ENCODE data around the gene BDH1.
"Not testable (repeated sequence)": the region's sequence is repeated elsewhere in the genome, so short reads cannot be mapped to it uniquely, and the experiment has no call there.

The BDH1 gene

DNA sequence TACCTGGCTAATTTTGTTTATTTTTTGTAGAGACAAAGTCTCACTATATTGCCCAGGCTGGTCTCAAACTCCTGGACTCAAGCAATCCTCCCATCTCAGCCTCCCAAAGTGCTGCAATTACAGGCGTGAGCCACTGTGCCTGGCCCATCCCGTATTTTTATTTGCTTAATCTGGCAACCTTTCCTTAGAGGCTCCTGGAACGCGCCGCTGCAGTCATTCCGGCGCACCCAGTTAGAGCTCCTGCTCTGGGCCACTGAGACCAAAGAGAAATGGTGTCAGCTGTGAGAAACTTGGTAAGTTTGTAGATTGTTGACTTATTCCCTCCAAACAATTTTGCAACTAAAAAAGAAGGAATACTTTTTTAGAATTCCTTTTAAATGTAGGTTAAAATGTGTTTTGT, 78.0 kb downstream of the BDH1 start:
- H3K36me3 ChIP-seq (ENCODE audit: control insufficient read depth in 2 of 2, insufficient read depth in 2 of 2, low read length in 2 of 2); H3K27ac ChIP-seq (ENCODE audit: low read length); H3K4me1 ChIP-seq (ENCODE audit: control insufficient read depth, insufficient read depth, low read length); H3K9ac ChIP-seq (ENCODE audit: low read length in 2 of 2); H3K9me3 ChIP-seq (ENCODE audit: control insufficient read depth in 2 of 2, low read length in 2 of 2); H3K4me3 ChIP-seq (ENCODE audit: low read length in 2 of 2); H3K27me3 ChIP-seq (ENCODE audit: control insufficient read depth in 1 of 2, insufficient read depth in 2 of 2, low read length in 2 of 2): not testable (repeated sequence)

GRCh38 chr3:197475997-197476525, 79.7 kb downstream of the BDH1 start:
- Histone ChIP-seq H3K9ac (ENCODE audit: low read length in 2 of 2) (no peak overlapping the region), H3K4me1 (ENCODE audit: control insufficient read depth, insufficient read depth, low read length) (no peaks in the 10 kb centered on the region), H3K36me3 (ENCODE audit: control insufficient read depth in 2 of 2, insufficient read depth in 2 of 2, low read length in 2 of 2) (no peaks in the 10 kb centered on the region), H3K27ac (ENCODE audit: low read length) (no peak overlapping the region), H3K4me3 (ENCODE audit: low read length in 2 of 2) (no peak overlapping the region), H3K27me3 (ENCODE audit: control insufficient read depth in 1 of 2, insufficient read depth in 2 of 2, low read length in 2 of 2) (peaks cover 0 to 4% of the 10 kb centered on the region in 2 donors), H3K9me3 (ENCODE audit: control insufficient read depth in 2 of 2, low read length in 2 of 2) (no peaks in the 10 kb centered on the region)

DNA sequence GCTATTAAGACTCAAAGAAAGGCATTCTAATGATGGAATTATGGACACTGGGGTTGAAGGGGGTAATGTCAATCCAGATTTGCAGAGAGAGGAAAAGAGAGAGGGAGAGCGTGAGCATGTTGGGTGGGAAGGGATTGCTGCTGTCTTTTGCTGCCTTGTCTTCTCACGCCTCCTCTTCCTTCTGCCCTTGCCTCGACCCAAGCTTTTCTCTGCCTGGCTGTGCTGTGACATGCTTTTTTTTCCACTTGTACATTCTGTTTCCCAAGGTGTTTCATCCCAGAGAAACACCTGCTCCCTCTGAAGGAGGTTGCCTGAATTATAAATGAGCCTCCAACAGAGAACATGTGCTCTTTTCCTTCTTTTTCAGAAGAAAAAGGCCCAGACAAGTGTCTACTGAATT, 80.3 kb downstream of the BDH1 start:
- Histone ChIP-seq H3K27me3 (ENCODE audit: control insufficient read depth in 1 of 2, insufficient read depth in 2 of 2, low read length in 2 of 2) (peaks cover 0 to 4% of the 10 kb centered on the region in 2 donors), H3K9me3 (ENCODE audit: control insufficient read depth in 2 of 2, low read length in 2 of 2) (no peaks in the 10 kb centered on the region), H3K4me1 (ENCODE audit: control insufficient read depth, insufficient read depth, low read length) (no peaks in the 10 kb centered on the region), H3K27ac (ENCODE audit: low read length) (no peak overlapping the region), H3K4me3 (ENCODE audit: low read length in 2 of 2) (no peak overlapping the region), H3K9ac (ENCODE audit: low read length in 2 of 2) (no peak overlapping the region), H3K36me3 (ENCODE audit: control insufficient read depth in 2 of 2, insufficient read depth in 2 of 2, low read length in 2 of 2) (no peaks in the 10 kb centered on the region)

DNA sequence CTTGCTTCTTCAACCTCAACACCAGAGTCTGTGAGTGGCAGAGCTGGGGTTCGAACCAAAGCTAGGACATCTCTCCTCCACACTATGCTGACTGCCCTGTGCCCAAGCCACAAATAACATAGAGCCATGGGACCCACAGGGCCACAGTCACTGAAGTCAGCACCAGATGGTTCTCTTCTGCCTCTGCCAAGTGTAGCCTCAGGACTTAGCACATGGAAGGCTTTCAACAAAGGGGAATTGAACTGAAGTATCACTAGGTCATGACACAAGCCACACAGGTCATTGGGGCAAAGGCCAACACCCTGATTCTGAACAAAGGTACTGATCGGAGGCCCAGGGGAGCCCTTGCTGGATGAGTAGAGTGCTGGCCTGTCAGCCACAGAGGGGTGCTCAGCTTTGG, 83.6 kb downstream of the BDH1 start:
- Histone ChIP-seq H3K27ac (ENCODE audit: low read length) (no peak overlapping the region), H3K9ac (ENCODE audit: low read length in 2 of 2) (no peak overlapping the region), H3K4me3 (ENCODE audit: low read length in 2 of 2) (no peak overlapping the region), H3K27me3 (ENCODE audit: control insufficient read depth in 1 of 2, insufficient read depth in 2 of 2, low read length in 2 of 2) (peaks cover 0 to 3% of the 10 kb centered on the region in 2 donors), H3K9me3 (ENCODE audit: control insufficient read depth in 2 of 2, low read length in 2 of 2) (no peaks in the 10 kb centered on the region), H3K4me1 (ENCODE audit: control insufficient read depth, insufficient read depth, low read length) (peaks cover 3% of the 10 kb centered on the region), H3K36me3 (ENCODE audit: control insufficient read depth in 2 of 2, insufficient read depth in 2 of 2, low read length in 2 of 2) (no peaks in the 10 kb centered on the region)

GRCh38 chr3:197471221-197472010, 84.4 kb downstream of the BDH1 start:
- H3K9me3 ChIP-seq (ENCODE audit: control insufficient read depth in 2 of 2, low read length in 2 of 2): no peaks in the 10 kb centered on the region
- no peak overlapping the region for H3K9ac ChIP-seq (ENCODE audit: low read length in 2 of 2)
- no peak overlapping the region for H3K27ac ChIP-seq (ENCODE audit: low read length)
- H3K36me3 ChIP-seq (ENCODE audit: control insufficient read depth in 2 of 2, insufficient read depth in 2 of 2, low read length in 2 of 2): no peaks in the 10 kb centered on the region
- peaks cover 0 to 3% of the 10 kb centered on the region in 2 donors for H3K27me3 ChIP-seq (ENCODE audit: control insufficient read depth in 1 of 2, insufficient read depth in 2 of 2, low read length in 2 of 2)
- H3K4me1 ChIP-seq (ENCODE audit: control insufficient read depth, insufficient read depth, low read length): peaks cover 4% of the 10 kb centered on the region
- no peak overlapping the region for H3K4me3 ChIP-seq (ENCODE audit: low read length in 2 of 2)

GRCh38 chr3:197468866-197469382, 86.8 kb downstream of the BDH1 start:
- no peak overlapping the region for H3K4me3 ChIP-seq (ENCODE audit: low read length in 2 of 2)
- H3K9ac ChIP-seq (ENCODE audit: low read length in 2 of 2): no peak overlapping the region
- no peaks in the 10 kb centered on the region for H3K36me3 ChIP-seq (ENCODE audit: control insufficient read depth in 2 of 2, insufficient read depth in 2 of 2, low read length in 2 of 2)
- no peaks in the 10 kb centered on the region for H3K9me3 ChIP-seq (ENCODE audit: control insufficient read depth in 2 of 2, low read length in 2 of 2)
- H3K4me1 ChIP-seq (ENCODE audit: control insufficient read depth, insufficient read depth, low read length): peaks cover 4% of the 10 kb centered on the region
- H3K27me3 ChIP-seq (ENCODE audit: control insufficient read depth in 1 of 2, insufficient read depth in 2 of 2, low read length in 2 of 2): peaks cover 0 to 3% of the 10 kb centered on the region in 2 donors
- H3K27ac ChIP-seq (ENCODE audit: low read length): no peak overlapping the region

DNA sequence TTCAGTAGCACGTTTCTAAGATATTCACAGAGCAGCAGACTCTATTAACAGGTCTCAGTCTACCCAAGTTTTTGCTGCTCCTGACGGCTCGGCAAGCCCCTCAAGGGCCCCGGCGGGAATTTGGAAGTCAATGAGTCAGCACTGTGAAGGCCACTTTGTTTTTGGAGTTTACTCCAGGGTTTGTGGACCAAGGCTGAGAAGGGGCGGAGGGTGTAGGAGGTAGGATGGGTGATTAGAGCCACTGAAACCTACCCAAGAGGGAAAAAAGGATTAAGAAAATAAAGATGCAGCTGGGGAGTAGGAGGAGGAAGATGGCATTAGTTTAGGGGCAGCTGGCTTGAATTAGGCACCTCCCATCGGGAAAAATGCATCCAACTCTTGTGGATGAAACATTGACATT, 87.6 kb downstream of the BDH1 start:
- Histone ChIP-seq H3K36me3 (ENCODE audit: control insufficient read depth in 2 of 2, insufficient read depth in 2 of 2, low read length in 2 of 2) (no peaks in the 10 kb centered on the region), H3K27me3 (ENCODE audit: control insufficient read depth in 1 of 2, insufficient read depth in 2 of 2, low read length in 2 of 2) (peaks cover 0 to 3% of the 10 kb centered on the region in 2 donors), H3K4me1 (ENCODE audit: control insufficient read depth, insufficient read depth, low read length) (peaks cover 4% of the 10 kb centered on the region), H3K9me3 (ENCODE audit: control insufficient read depth in 2 of 2, low read length in 2 of 2) (no peaks in the 10 kb centered on the region), H3K4me3 (ENCODE audit: low read length in 2 of 2) (no peak overlapping the region), H3K9ac (ENCODE audit: low read length in 2 of 2) (no peak overlapping the region), H3K27ac (ENCODE audit: low read length) (no peak overlapping the region)

GRCh38 chr3:197466586-197467399, 89.0 kb downstream of the BDH1 start:
- no peak overlapping the region for H3K9ac ChIP-seq (ENCODE audit: low read length in 2 of 2)
- peaks cover 4% of the 10 kb centered on the region for H3K4me1 ChIP-seq (ENCODE audit: control insufficient read depth, insufficient read depth, low read length)
- H3K4me3 ChIP-seq (ENCODE audit: low read length in 2 of 2): no peak overlapping the region
- H3K27ac ChIP-seq (ENCODE audit: low read length): no peak overlapping the region
- no peaks in the 10 kb centered on the region for H3K9me3 ChIP-seq (ENCODE audit: control insufficient read depth in 2 of 2, low read length in 2 of 2)
- peaks cover 0 to 3% of the 10 kb centered on the region in 2 donors for H3K27me3 ChIP-seq (ENCODE audit: control insufficient read depth in 1 of 2, insufficient read depth in 2 of 2, low read length in 2 of 2)
- H3K36me3 ChIP-seq (ENCODE audit: control insufficient read depth in 2 of 2, insufficient read depth in 2 of 2, low read length in 2 of 2): no peaks in the 10 kb centered on the region

DNA sequence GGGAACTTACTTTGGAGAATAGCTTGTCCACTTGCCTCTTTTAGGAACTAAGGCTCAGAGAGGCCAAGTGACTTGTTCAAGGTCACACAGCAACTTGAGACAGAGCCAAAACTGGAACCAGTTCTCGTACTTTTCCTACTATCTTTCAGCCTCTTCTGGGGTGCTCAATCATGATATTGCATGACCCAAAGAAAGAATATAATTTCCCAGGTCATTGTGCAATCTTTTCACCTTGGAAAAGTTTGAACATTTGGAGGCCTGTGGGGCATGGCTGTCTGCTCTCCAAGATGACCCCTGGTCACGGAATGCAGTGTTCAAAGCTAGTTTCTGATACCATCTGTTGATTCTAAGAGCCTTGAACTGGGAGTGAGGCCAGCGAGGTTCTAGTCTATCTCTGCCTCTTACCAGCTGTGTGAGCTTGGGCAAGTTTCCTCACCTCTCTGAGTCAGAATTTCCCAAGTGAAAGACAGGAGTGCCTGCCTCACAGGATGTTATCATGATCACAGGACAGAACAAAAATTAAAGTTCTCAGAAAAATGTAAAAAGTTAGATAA, 89.7 kb downstream of the BDH1 start:
- H3K4me3 ChIP-seq (ENCODE audit: low read length in 2 of 2): no peak overlapping the region

DNA sequence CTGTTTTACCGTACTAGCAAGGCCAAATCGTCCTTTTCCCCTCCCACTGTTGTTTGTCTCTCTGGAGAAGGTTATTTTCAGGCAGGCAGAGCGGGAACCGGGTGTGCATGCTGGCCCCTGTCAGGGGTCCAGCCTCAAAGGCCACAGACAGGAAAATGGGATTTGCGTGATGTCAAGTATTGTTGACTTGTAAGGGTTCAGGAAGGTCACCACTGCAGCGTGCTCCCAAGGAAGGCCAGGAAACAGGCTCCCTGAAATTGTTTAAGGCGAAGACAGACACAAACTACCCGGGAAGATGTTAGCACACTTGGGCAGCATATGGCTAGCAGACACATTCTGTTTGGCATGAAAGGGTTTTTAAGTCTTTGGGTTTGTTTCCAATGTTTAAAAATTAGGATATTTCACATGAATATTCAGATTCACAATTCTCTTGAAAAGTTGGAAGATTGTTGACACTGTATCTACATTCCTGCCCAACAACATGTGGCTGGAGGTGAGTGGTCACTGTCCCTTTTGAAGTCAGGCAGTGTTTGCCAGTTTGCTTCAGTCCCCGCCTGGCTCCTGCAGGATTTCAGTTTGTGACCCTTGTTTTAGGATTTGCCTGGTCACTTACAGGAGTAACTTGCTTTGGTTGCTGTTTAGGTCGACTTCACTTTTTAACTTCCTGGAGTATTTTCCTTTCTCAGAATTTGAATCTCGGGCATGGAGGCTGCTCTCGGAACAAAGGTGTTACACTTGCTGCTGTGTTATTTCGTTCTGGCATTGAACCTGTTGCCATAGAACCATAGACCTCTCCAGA, 90.4 kb downstream of the BDH1 start:
- H3K27me3 ChIP-seq (ENCODE audit: control insufficient read depth in 1 of 2, insufficient read depth in 2 of 2, low read length in 2 of 2): peaks cover 0 to 3% of the 10 kb centered on the region in 2 donors
- no peaks in the 10 kb centered on the region for H3K36me3 ChIP-seq (ENCODE audit: control insufficient read depth in 2 of 2, insufficient read depth in 2 of 2, low read length in 2 of 2)
- H3K9ac ChIP-seq (ENCODE audit: low read length in 2 of 2): no peak overlapping the region
- H3K27ac ChIP-seq (ENCODE audit: low read length): no peak overlapping the region
- H3K4me3 ChIP-seq (ENCODE audit: low read length in 2 of 2): no peak overlapping the region
- no peaks in the 10 kb centered on the region for H3K9me3 ChIP-seq (ENCODE audit: control insufficient read depth in 2 of 2, low read length in 2 of 2)
- peaks cover 4% of the 10 kb centered on the region for H3K4me1 ChIP-seq (ENCODE audit: control insufficient read depth, insufficient read depth, low read length)

More for the DNA sequence above, 89.7 kb downstream of the BDH1 start:
- Histone ChIP-seq H3K27ac (ENCODE audit: low read length) (no peak overlapping the region), H3K4me1 (ENCODE audit: control insufficient read depth, insufficient read depth, low read length) (peaks cover 4% of the 10 kb centered on the region), H3K27me3 (ENCODE audit: control insufficient read depth in 1 of 2, insufficient read depth in 2 of 2, low read length in 2 of 2) (peaks cover 0 to 3% of the 10 kb centered on the region in 2 donors), H3K9me3 (ENCODE audit: control insufficient read depth in 2 of 2, low read length in 2 of 2) (no peaks in the 10 kb centered on the region), H3K36me3 (ENCODE audit: control insufficient read depth in 2 of 2, insufficient read depth in 2 of 2, low read length in 2 of 2) (no peaks in the 10 kb centered on the region), H3K9ac (ENCODE audit: low read length in 2 of 2) (no peak overlapping the region)

Measured in stomach smooth muscle (tissue), 2 donors.